Fibroblast of lung (primary cell): Measurements from ENCODE around the gene ARSG. TPM values are rescaled to one million over a fixed set of nuclear protein-coding genes. Genes with fewer than 3 reads are reported as not detected.
A peak's percentile ranks its signal among the peaks of the same experiment; 100 is the strongest.

ENCODE experiments used
- DNase-seq, 2 donors: peaks; one replicate each; pipeline versions ENCODE4 v3.0.0 to v3.0.0-alpha.2; 2010; ENCODE audit warnings: low read depth in 2 of 2
- H2AFZ ChIP-seq: 2 replicates; pipeline ENCODE4 v1.5.1; 2012; ENCODE audit warnings: low read length, control low read depth, inconsistent platforms
- H3K27ac ChIP-seq: 2 replicates; pipeline ENCODE4 v1.5.1; 2011; ENCODE audit warnings: low read length, control low read depth; ENCODE audit not compliant: insufficient read depth
- H3K27me3 ChIP-seq: 2 replicates; pipeline ENCODE4 v1.5.1; 2011; ENCODE audit warnings: mild to moderate bottlenecking, low read length; ENCODE audit not compliant: control insufficient read depth, insufficient read depth
- H3K36me3 ChIP-seq: 2 replicates; pipeline ENCODE4 v1.5.1; 2011; ENCODE audit warnings: low read length; ENCODE audit not compliant: control insufficient read depth, insufficient read depth
- H3K4me1 ChIP-seq: 2 replicates; pipeline ENCODE4 v1.5.1; 2011; ENCODE audit warnings: low read length; ENCODE audit not compliant: control insufficient read depth, insufficient read depth; ENCODE audit errors: extremely low read depth
- H3K4me2 ChIP-seq: 2 replicates; pipeline ENCODE4 v1.5.1; 2011; ENCODE audit warnings: low read length, control low read depth; ENCODE audit not compliant: insufficient read depth; ENCODE audit errors: extremely low read depth
- H3K4me3 ChIP-seq, 4 experiments: fragments of 200-600 bp in 1 of 4; sonication (generic) in 1 of 4; replicated peaks in 1 of 4; 2 replicates each; pipeline ENCODE4 v1.5.1; 2011 to 2016; ENCODE audit warnings: low read length in 4 of 4, low read depth in 3 of 4, mild to moderate bottlenecking in 3 of 4, control low read depth in 2 of 4, inconsistent platforms in 1 of 4, mixed read lengths in 1 of 4; ENCODE audit not compliant: insufficient read depth in 1 of 4; ENCODE audit errors: control extremely low read depth in 1 of 4
- H3K79me2 ChIP-seq: 2 replicates; pipeline ENCODE4 v1.5.1; 2012; ENCODE audit warnings: mild to moderate bottlenecking, low read length, inconsistent platforms; ENCODE audit not compliant: control insufficient read depth, insufficient read depth
- H3K9ac ChIP-seq: 2 replicates; pipeline ENCODE4 v1.5.1; 2011; ENCODE audit warnings: mild to moderate bottlenecking, low read length, control low read depth; ENCODE audit not compliant: insufficient read depth
- H3K9me3 ChIP-seq: 2 replicates; pipeline ENCODE4 v1.5.1; 2012; ENCODE audit warnings: low read depth, low read length; ENCODE audit not compliant: control insufficient read depth, insufficient read depth
- H4K20me1 ChIP-seq: 2 replicates; pipeline ENCODE4 v1.5.1; 2011; ENCODE audit warnings: low read length; ENCODE audit not compliant: control insufficient read depth, insufficient read depth; ENCODE audit errors: extremely low read depth
- EZH2 ChIP-seq: IDR thresholded peaks from 2 replicates; pipeline ENCODE4 v1.5.1; 2012; ENCODE audit warnings: low read length, control low read depth, mild to moderate bottlenecking; ENCODE audit errors: missing control alignments
- polyA plus RNA-seq, 2 donors: library from polyadenylated mRNA; depleted of rRNA in 1 of 2; stranded (reverse) in 1 of 2; unstranded in 1 of 2; fragments of >200 nt; gene quantifications; 2 replicates each; pipeline ENCODE4 v1.2.1, GENCODE V29; 2011 to 2012; ENCODE audit warnings: missing spikeins in 1 of 2
- total RNA-seq: library from RNA; depleted of rRNA; stranded (reverse); fragments of >200 nt; gene quantifications from 2 replicates; pipeline ENCODE4 v1.2.1, GENCODE V29; 2014
- TF ChIP-seq, protein P1 (sequence below), 2 donors: IDR thresholded peaks in 1 of 2; conservative IDR thresholded peaks in 1 of 2; 1 replicate in 1 of 2; 2 replicates in 1 of 2; pipeline ENCODE4 v1.5.1; 2011 to 2012; ENCODE audit warnings: low read length in 2 of 2, control low read depth in 1 of 2, inconsistent platforms in 1 of 2, low read depth in 1 of 2, mild to moderate bottlenecking in 1 of 2

ARSG gene
- total and polyA plus RNA-seq, 2 donors (not counting 1 experiment from before 2014, with no cell fraction given), result 3.5 to 8.1 TPM

DNA sequence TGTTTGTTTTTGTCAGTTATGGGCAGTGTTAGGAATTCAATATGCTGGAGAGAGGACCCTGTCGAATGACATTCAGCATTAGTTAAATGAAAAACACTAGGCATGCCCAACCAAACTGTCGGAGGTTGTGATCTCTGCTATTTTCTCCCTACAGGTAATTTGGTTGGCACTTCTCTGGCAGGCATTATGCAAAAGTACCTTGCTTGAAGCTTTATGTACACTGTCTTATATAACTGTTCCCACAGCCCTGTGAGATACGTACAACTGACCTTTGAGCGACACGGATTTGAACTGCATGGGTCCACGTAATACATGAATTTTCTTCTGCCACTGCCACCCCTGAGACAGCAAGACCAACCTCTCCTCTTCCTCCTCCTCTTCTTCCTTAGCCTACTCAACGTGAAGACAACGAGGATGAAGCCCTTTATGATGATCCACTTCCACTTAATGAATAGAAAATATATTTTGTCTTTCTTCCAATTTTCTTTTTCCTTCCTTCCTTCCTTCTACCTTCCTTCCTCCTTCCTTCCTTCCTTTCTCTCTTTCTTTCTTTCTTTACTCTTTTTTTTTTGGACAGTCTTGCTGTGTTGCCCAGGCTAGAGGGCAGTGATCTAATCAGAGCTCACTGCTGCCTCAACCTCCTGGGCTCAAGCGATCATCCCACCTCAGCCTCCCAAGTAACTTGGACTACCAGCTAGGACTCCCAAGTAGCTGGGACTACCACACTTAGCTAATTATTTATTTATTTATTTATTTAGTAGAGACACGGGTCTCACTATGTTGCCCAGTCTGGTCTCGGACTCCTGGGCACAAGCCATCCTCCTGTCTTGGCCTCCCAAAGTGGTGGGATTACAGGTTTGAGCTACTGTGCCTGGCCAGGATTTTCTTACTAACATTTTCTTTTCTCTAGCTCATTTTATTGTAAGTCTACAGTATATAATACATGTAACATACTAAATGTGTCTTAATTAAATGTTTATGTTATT is 88.7 kb downstream of the ARSG start:
- Histone ChIP-seq H3K4me1 (peaks cover 47% of the 10 kb centered on the region), H3K79me2 (no peaks in the 10 kb centered on the region), H3K27me3 (no peaks in the 10 kb centered on the region), H2AFZ (no peak overlapping the region), H4K20me1 (no peaks in the 10 kb centered on the region), H3K9ac (peak overlapping the region; percentile 46), H3K27ac (peak overlapping the region; percentile 97), H3K9me3 (no peaks in the 10 kb centered on the region), H3K36me3 (no peaks in the 10 kb centered on the region), H3K4me2 (no peak overlapping the region), H3K4me3 (no peak overlapping the region)
- DNase-seq, result no peak
- TF ChIP-seq EZH2, result no peak
- TF ChIP-seq, protein P1, sequence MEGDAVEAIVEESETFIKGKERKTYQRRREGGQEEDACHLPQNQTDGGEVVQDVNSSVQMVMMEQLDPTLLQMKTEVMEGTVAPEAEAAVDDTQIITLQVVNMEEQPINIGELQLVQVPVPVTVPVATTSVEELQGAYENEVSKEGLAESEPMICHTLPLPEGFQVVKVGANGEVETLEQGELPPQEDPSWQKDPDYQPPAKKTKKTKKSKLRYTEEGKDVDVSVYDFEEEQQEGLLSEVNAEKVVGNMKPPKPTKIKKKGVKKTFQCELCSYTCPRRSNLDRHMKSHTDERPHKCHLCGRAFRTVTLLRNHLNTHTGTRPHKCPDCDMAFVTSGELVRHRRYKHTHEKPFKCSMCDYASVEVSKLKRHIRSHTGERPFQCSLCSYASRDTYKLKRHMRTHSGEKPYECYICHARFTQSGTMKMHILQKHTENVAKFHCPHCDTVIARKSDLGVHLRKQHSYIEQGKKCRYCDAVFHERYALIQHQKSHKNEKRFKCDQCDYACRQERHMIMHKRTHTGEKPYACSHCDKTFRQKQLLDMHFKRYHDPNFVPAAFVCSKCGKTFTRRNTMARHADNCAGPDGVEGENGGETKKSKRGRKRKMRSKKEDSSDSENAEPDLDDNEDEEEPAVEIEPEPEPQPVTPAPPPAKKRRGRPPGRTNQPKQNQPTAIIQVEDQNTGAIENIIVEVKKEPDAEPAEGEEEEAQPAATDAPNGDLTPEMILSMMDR (conservative IDR thresholded peaks at IDR 0.05 in 1 of 2, IDR thresholded peaks at IDR 0.05 in 1 of 2; ENCODE audit: low read depth in 1 of 2, low read length in 2 of 2), result no peak

DNA sequence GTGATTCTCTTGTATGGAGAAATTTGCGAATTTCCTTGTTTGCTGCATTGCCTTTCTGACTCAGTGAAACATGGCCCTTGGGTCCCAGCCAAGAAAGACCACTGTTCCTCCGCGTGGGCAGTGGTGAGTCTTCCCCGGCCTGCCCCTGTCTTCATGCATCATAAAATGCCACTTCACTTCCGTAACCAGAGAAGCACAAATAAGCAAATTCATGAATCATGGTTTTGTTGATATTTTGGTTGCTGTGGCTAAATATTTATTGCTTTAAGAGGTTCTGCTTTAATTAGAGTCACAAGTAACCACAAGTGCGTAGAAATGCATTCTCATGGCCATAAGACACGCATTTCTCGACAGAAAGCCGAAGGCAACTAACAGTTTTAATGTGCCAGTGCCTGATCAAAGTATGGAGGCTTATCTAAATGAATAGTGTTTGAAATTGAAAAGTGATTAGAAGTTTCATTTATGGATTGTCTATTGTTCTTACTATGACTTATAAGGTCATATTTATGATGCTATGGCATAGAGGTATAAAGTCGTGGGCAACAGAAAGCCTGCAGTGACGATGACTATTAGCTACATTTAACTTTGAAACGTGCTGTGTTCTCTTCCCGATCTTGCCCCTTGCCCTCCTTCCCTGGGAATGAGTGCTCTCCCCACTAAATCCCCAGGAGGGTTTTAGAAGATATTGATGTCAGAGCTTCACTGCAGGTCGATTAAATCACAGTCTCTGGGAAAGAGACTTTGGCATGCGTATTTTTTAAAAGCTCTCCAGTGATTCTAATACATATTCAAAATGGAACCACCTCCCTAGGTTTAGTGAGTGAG is 90.0 kb downstream of the ARSG start:
- H3K36me3 ChIP-seq, result no peaks in the 10 kb centered on the region
- H3K4me2 ChIP-seq, result peak overlapping the region; percentile 33
- no peak overlapping the region for H3K4me3 ChIP-seq
- no peak for TF ChIP-seq EZH2
- TF ChIP-seq, protein P1 (conservative IDR thresholded peaks at IDR 0.05 in 1 of 2, IDR thresholded peaks at IDR 0.05 in 1 of 2; ENCODE audit: low read depth in 1 of 2, low read length in 2 of 2), result no peak
- no peaks in the 10 kb centered on the region for H3K79me2 ChIP-seq
- peak; percentile 93 to 94 for DNase-seq
- no peaks in the 10 kb centered on the region for H3K9me3 ChIP-seq
- no peak overlapping the region for H2AFZ ChIP-seq
- H3K4me1 ChIP-seq, result peaks cover 47% of the 10 kb centered on the region
- no peaks in the 10 kb centered on the region for H3K27me3 ChIP-seq
- peak overlapping the region; percentile 97 for H3K27ac ChIP-seq
- no peaks in the 10 kb centered on the region for H4K20me1 ChIP-seq
- H3K9ac ChIP-seq, result peak overlapping the region; percentile 47

DNA sequence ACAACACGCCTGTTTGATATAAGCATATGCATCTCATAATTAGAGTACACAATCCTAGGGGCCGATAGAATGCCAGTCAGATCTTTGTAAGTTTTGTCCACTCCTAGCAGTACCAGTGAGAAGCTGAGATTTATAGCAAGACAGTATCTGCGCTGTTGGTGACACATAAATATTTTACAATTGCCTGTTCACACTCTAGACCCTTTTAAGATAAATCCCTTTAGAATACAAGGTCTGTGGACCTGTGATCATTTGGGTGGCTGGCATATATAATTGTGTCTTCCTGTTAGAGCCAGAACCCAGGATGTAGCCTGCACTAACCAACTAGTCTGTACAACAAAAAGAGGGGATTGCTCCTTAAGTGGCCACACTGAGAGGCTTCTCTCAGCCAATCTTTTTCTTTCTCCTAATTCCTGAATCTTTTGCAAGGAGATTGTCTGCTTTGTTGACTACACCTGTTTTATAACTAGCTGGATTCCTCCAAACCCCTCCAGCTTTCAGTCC is 91.3 kb downstream of the ARSG start:
- Histone ChIP-seq H3K79me2 (no peaks in the 10 kb centered on the region), H4K20me1 (no peaks in the 10 kb centered on the region), H3K4me2 (no peak overlapping the region), H3K36me3 (no peaks in the 10 kb centered on the region), H3K4me3 (no peak overlapping the region), H2AFZ (no peak overlapping the region), H3K9me3 (no peaks in the 10 kb centered on the region), H3K4me1 (peaks cover 43% of the 10 kb centered on the region), H3K9ac (peak overlapping the region; percentile 50), H3K27ac (peak overlapping the region; percentile 97), H3K27me3 (no peaks in the 10 kb centered on the region)
- DNase-seq, result no peak
- TF ChIP-seq, protein P1 (conservative IDR thresholded peaks at IDR 0.05 in 1 of 2, IDR thresholded peaks at IDR 0.05 in 1 of 2; ENCODE audit: low read depth in 1 of 2, low read length in 2 of 2), result no peak
- no peak for TF ChIP-seq EZH2
